OCI-LY3 (cell line): ENCODE data around the gene ZNF69.
"Not testable (repeated sequence)": the region's sequence is repeated elsewhere in the genome, so short reads cannot be mapped to it uniquely, and the experiment has no call there.

Experiments
- H2AFZ ChIP-seq: fragments of 200-600, 300-600 bp; shearing (Covaris generic); 2 replicates; pipeline ENCODE4 v1.6.0; 2014; ENCODE audit warnings: antibody characterized with exemption, low read depth, low read length
- H3K27ac ChIP-seq: fragments of 200-600, 300-600 bp; sonication (generic); 2 replicates; pipeline ENCODE4 v1.5.1; 2014; ENCODE audit warnings: mild to moderate bottlenecking, low read length, moderate library complexity, mixed read lengths
- H3K27me3 ChIP-seq: fragments of 200-600, 300-600 bp; sonication (generic); 2 replicates; pipeline ENCODE4 v1.6.1; 2014; ENCODE audit warnings: low read depth, low read length, mixed read lengths
- H3K36me3 ChIP-seq: fragments of 200-600, 300-600 bp; sonication (generic); replicated peaks from 2 replicates; pipeline ENCODE3; 2014; ENCODE audit warnings: low read depth, low read length, mixed read lengths
- H3K4me1 ChIP-seq: fragments of 300-600, 200-600 bp; sonication (generic); 2 replicates; pipeline ENCODE4 v1.6.1; 2014; ENCODE audit warnings: low read length, mixed read lengths
- H3K4me2 ChIP-seq: fragments of 200-600, 300-600 bp; sonication (generic); 2 replicates; pipeline ENCODE4 v1.6.1; 2014; ENCODE audit warnings: low read length, mixed read lengths
- H3K4me3 ChIP-seq: fragments of 300-600, 200-600 bp; sonication (generic); 2 replicates; pipeline ENCODE4 v1.5.1; 2014; ENCODE audit warnings: antibody characterized with exemption, mild to moderate bottlenecking, low read length, moderate library complexity
- H3K79me2 ChIP-seq: fragments of 300-600, 200-600 bp; shearing (Covaris generic); 2 replicates; pipeline ENCODE4 v1.6.1; 2014; ENCODE audit warnings: mild to moderate bottlenecking, low read length, mixed read lengths
- H3K9ac ChIP-seq: fragments of 300-600, 200-600 bp; shearing (Covaris generic); 2 replicates; pipeline ENCODE4 v1.6.0; 2014; ENCODE audit warnings: mild to moderate bottlenecking, low read length, moderate library complexity
- H3K9me3 ChIP-seq: fragments of 200-600, 300-600 bp; shearing (Covaris generic); 2 replicates; pipeline ENCODE4 v1.6.1; 2014; ENCODE audit warnings: low read length, mixed read lengths; ENCODE audit not compliant: insufficient read depth
- H4K20me1 ChIP-seq: fragments of 200-600, 300-600 bp; sonication (generic); 2 replicates; pipeline ENCODE4 v1.6.1; 2016; ENCODE audit warnings: low read length, mixed read lengths; ENCODE audit not compliant: insufficient read depth
- EZH2phosphoT487 ChIP-seq: fragments of 200-600 bp; shearing (Covaris generic); IDR thresholded peaks from 2 replicates; pipeline ENCODE4 v1.6.1; 2018; ENCODE audit warnings: antibody characterized with exemption, mixed run types, low read depth
- TF ChIP-seq, protein P1 (sequence below): fragments of 200-600, 300-600 bp; sonication (generic); IDR thresholded peaks from 2 replicates; pipeline ENCODE4 v1.5.1; 2014; ENCODE audit warnings: antibody characterized with exemption, low read length, low read depth

The ZNF69 gene

DNA sequence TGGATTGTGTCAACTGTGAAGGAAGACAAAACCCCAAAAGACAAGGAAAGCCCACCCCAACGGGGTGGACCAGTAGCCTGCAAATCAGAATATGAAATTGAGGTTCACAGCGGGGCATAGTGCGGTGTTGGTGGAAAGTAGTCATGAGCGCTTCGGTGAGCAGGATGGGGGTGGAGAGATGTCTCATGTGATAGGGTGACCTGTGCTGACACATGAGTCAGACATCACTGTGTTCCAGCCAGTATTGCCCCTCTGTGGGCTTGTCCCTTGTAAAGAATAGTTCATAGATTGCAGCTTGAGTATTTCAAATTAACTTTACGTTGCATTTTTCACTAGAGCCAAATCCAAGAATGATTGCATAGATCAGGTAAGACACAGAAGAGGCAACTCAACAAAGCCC lies 7.3 kb downstream of the ZNF69 start:
- Histone ChIP-seq H3K27ac (no peak overlapping the region), H3K4me2 (no peak overlapping the region), H3K27me3 (no peaks in the 10 kb centered on the region), H3K4me3 (no peak overlapping the region), H2AFZ (no peak overlapping the region), H3K9ac (no peak overlapping the region), H3K79me2 (no peaks in the 10 kb centered on the region), H4K20me1 (no peaks in the 10 kb centered on the region), H3K9me3 (no peaks in the 10 kb centered on the region), H3K4me1 (no peaks in the 10 kb centered on the region), H3K36me3 (no peaks in the 10 kb centered on the region)
- TF ChIP-seq, protein P1, sequence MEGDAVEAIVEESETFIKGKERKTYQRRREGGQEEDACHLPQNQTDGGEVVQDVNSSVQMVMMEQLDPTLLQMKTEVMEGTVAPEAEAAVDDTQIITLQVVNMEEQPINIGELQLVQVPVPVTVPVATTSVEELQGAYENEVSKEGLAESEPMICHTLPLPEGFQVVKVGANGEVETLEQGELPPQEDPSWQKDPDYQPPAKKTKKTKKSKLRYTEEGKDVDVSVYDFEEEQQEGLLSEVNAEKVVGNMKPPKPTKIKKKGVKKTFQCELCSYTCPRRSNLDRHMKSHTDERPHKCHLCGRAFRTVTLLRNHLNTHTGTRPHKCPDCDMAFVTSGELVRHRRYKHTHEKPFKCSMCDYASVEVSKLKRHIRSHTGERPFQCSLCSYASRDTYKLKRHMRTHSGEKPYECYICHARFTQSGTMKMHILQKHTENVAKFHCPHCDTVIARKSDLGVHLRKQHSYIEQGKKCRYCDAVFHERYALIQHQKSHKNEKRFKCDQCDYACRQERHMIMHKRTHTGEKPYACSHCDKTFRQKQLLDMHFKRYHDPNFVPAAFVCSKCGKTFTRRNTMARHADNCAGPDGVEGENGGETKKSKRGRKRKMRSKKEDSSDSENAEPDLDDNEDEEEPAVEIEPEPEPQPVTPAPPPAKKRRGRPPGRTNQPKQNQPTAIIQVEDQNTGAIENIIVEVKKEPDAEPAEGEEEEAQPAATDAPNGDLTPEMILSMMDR, result no peak
- no peak for TF ChIP-seq EZH2phosphoT487

DNA sequence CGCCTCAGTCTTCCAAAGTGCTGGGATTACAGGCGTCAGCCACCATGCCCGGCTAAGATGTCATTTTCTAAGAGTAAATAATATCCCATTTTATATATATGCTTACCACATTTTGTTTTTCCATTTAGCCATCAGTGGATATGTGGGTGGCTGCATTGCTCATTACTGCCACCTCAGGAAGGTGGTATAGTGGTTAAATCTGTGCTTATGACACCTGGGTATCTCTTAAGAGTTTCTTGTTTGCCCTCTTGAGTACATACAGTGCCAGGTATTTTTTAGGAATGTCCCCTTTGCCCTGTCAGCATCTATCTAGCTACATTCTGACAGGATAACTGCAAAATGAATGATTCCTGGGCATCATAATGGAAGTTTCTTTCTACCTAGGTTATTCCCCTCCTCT lies 14.6 kb downstream of the ZNF69 start:
- Histone ChIP-seq H3K9ac (no peak overlapping the region), H3K9me3 (peaks cover 10% of the 10 kb centered on the region; the same call in 1 of the 2 replicates), H3K27ac (no peak overlapping the region), H4K20me1 (no peaks in the 10 kb centered on the region), H3K79me2 (no peaks in the 10 kb centered on the region), H3K36me3 (no peaks in the 10 kb centered on the region), H3K27me3 (no peaks in the 10 kb centered on the region), H2AFZ (no peak overlapping the region), H3K4me1 (no peaks in the 10 kb centered on the region), H3K4me3 (no peak overlapping the region), H3K4me2 (no peak overlapping the region)
- TF ChIP-seq EZH2phosphoT487, result no peak
- TF ChIP-seq, protein P1, result peak; percentile 20

DNA sequence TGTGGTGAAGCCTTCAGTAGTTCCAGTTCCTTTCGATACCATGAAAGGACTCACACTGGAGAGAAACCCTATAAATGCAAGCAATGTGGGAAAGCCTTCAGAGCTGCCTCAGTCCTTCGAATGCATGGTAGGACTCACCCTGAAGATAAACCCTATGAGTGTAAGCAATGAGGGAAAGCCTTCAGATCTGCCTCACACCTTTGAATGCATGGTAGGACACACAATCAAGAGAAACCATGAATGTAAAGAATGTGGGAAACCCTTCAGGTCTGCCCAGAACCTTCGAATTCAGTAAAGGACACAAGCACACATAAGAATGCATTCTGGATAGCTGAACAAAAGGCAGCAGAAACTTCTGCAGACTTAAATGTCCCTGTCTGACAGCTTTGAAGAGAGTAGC lies 18.3 kb downstream of the ZNF69 start:
- TF ChIP-seq, protein P1, result no peak
- TF ChIP-seq EZH2phosphoT487, result no peak
- Histone ChIP-seq H3K27me3 (no peaks in the 10 kb centered on the region), H3K9me3 (peaks cover 10% of the 10 kb centered on the region; the same call in 1 of the 2 replicates), H3K4me1 (no peaks in the 10 kb centered on the region), H2AFZ (no peak overlapping the region), H3K4me3 (no peak overlapping the region), H3K9ac (no peak overlapping the region), H3K36me3 (no peaks in the 10 kb centered on the region), H3K4me2 (no peak overlapping the region), H4K20me1 (no peaks in the 10 kb centered on the region), H3K27ac (no peak overlapping the region), H3K79me2 (no peaks in the 10 kb centered on the region)

DNA sequence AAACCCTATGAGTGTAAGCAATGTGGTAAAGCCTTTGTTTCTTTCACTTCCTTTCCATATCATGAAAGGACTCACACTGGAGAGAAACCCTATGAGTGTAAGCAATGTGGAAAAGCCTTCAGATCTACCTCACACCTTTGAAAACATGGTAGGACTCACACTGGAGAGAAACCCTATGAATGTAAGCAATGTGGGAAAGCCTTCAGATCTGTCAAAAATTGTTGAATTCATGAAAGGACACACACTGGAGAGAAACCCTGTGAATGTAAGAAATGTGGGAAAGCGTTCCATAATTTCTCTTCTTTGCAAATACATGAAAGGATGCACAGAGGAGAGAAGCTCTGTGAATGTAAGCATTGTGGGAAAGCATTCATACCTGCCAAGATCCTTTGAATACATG lies 24.4 kb downstream of the ZNF69 start:
- H3K9me3 ChIP-seq, H2AFZ ChIP-seq: not testable (repeated sequence)

GRCh38 chr19:11914417-11915051 lies 27.0 kb downstream of the ZNF69 start:
- not testable (repeated sequence) for H3K4me3 ChIP-seq, H3K4me2 ChIP-seq, H3K36me3 ChIP-seq, H3K4me1 ChIP-seq, H3K9ac ChIP-seq, H4K20me1 ChIP-seq, H3K27me3 ChIP-seq, H3K9me3 ChIP-seq, H2AFZ ChIP-seq, H3K27ac ChIP-seq, H3K79me2 ChIP-seq

More for the DNA sequence above, 24.4 kb downstream of the ZNF69 start:
- not testable (repeated sequence) for H3K4me2 ChIP-seq, H3K4me3 ChIP-seq, H3K27ac ChIP-seq, H3K79me2 ChIP-seq, H4K20me1 ChIP-seq, H3K27me3 ChIP-seq, H3K4me1 ChIP-seq, H3K36me3 ChIP-seq, H3K9ac ChIP-seq
